ENCODE results near the gene DGCR6L.

DNA sequence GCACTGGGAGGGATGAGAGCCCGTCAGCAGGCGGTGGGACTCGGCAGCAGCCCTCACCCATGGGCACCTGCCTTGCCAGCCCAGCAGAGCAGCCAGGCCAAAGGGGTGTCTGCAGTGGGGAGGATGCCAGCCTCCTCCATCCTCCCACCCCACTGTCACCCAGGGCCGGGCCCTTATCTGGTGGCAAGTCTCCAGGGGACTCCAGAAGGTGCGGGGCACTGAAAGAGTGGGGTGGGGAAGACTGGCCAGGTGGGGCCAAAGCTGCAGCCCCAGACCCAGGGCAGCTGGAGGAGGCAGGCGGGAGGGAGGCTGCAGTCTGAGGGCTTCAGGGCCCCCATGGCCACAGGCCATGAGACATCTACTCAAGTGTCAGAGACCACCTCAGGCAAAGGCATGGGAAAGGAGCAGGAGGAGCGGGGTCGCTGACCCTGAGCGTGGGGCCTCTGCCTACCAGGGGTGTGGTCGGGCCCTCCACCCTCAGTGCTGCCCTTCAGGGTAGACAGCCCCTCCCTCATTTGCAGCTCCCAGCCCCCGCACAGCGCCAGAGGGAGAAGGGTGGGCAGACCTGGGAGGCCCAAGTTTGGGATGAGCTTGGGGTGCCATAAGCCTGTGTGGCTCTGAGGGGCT lies 3.5 kb downstream of the DGCR6L start:
- TF ChIP-seq, protein P1, sequence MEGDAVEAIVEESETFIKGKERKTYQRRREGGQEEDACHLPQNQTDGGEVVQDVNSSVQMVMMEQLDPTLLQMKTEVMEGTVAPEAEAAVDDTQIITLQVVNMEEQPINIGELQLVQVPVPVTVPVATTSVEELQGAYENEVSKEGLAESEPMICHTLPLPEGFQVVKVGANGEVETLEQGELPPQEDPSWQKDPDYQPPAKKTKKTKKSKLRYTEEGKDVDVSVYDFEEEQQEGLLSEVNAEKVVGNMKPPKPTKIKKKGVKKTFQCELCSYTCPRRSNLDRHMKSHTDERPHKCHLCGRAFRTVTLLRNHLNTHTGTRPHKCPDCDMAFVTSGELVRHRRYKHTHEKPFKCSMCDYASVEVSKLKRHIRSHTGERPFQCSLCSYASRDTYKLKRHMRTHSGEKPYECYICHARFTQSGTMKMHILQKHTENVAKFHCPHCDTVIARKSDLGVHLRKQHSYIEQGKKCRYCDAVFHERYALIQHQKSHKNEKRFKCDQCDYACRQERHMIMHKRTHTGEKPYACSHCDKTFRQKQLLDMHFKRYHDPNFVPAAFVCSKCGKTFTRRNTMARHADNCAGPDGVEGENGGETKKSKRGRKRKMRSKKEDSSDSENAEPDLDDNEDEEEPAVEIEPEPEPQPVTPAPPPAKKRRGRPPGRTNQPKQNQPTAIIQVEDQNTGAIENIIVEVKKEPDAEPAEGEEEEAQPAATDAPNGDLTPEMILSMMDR (IDR thresholded peaks at IDR 0.05 in 2 of 3, conservative IDR thresholded peaks at IDR 0.05 in 1 of 3; ENCODE audit: control insufficient read depth in 2 of 3, extremely low read depth in 1 of 3, insufficient read depth in 1 of 3, low read depth in 3 of 3, low read length in 3 of 3), result no peak
- TF ChIP-seq MXI1 (IDR thresholded peaks at IDR 0.05; ENCODE audit: low read depth, low read length) (no peak), SREBF1 (IDR thresholded peaks at IDR 0.05; ENCODE audit: low read length) (no peak)
- TF ChIP-seq, protein P2, sequence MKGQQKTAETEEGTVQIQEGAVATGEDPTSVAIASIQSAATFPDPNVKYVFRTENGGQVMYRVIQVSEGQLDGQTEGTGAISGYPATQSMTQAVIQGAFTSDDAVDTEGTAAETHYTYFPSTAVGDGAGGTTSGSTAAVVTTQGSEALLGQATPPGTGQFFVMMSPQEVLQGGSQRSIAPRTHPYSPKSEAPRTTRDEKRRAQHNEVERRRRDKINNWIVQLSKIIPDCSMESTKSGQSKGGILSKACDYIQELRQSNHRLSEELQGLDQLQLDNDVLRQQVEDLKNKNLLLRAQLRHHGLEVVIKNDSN (IDR thresholded peaks at IDR 0.05; ENCODE audit: borderline replicate concordance, extremely low read length, insufficient read depth, low read depth, low read length), result no peak

Data from GM12878 (cell line).